HL-60 (cell line): ENCODE measurements around the gene DNAJA4.

Experiments
- DNase-seq, 2 experiments: peaks; one replicate each; pipeline ENCODE4 v3.0.0-alpha.2; 2010 to 2020; ENCODE audit warnings: low read depth in 1 of 2, low spot score in 1 of 2
- H3K27ac ChIP-seq: fragments of 250-450 bp; sonication (Bioruptor Pico); replicated peaks from 2 replicates; pipeline ENCODE4 v1.5.1; 2020; ENCODE audit warnings: mild to moderate bottlenecking, moderate library complexity
- H3K27me3 ChIP-seq: fragments of 250-450 bp; sonication (Bioruptor Pico); 2 replicates; pipeline ENCODE4 v1.5.1; 2021; ENCODE audit warnings: mild to moderate bottlenecking, moderate library complexity; ENCODE audit not compliant: insufficient read depth, poor library complexity, severe bottlenecking
- H3K4me3 ChIP-seq: replicated peaks from 2 replicates; pipeline ENCODE4 v1.5.1; 2011; ENCODE audit warnings: mild to moderate bottlenecking, control low read depth, low read length; ENCODE audit not compliant: insufficient read depth
- CTCF ChIP-seq: IDR thresholded peaks from one replicate; pipeline ENCODE4 v1.5.1; 2011; ENCODE audit warnings: low read length, control low read depth, inconsistent platforms; ENCODE audit not compliant: insufficient read depth
- GABPA ChIP-seq: IDR thresholded peaks from 2 replicates; pipeline ENCODE4 v1.6.1; 2012; ENCODE audit warnings: low read depth
- POLR2AphosphoS5 ChIP-seq: IDR thresholded peaks from 2 replicates; pipeline ENCODE4 v1.6.1; 2012; ENCODE audit warnings: low read depth
- SPI1 ChIP-seq: IDR thresholded peaks from 2 replicates; pipeline ENCODE4 v1.6.1; 2012; ENCODE audit warnings: low read depth, mild to moderate bottlenecking, borderline replicate concordance
- TF ChIP-seq, protein P1 (sequence below): IDR thresholded peaks from 2 replicates; pipeline ENCODE4 v1.6.1; 2012; ENCODE audit warnings: low read depth; ENCODE audit not compliant: insufficient replicate concordance

DNAJA4 gene

GRCh38 chr15:78306176-78306774 is 41.9 kb downstream of the DNAJA4 start:
- no peak for DNase-seq
- TF ChIP-seq POLR2AphosphoS5 (no peak), CTCF (no peak), GABPA (no peak), SPI1 (no peak)
- TF ChIP-seq, protein P1, sequence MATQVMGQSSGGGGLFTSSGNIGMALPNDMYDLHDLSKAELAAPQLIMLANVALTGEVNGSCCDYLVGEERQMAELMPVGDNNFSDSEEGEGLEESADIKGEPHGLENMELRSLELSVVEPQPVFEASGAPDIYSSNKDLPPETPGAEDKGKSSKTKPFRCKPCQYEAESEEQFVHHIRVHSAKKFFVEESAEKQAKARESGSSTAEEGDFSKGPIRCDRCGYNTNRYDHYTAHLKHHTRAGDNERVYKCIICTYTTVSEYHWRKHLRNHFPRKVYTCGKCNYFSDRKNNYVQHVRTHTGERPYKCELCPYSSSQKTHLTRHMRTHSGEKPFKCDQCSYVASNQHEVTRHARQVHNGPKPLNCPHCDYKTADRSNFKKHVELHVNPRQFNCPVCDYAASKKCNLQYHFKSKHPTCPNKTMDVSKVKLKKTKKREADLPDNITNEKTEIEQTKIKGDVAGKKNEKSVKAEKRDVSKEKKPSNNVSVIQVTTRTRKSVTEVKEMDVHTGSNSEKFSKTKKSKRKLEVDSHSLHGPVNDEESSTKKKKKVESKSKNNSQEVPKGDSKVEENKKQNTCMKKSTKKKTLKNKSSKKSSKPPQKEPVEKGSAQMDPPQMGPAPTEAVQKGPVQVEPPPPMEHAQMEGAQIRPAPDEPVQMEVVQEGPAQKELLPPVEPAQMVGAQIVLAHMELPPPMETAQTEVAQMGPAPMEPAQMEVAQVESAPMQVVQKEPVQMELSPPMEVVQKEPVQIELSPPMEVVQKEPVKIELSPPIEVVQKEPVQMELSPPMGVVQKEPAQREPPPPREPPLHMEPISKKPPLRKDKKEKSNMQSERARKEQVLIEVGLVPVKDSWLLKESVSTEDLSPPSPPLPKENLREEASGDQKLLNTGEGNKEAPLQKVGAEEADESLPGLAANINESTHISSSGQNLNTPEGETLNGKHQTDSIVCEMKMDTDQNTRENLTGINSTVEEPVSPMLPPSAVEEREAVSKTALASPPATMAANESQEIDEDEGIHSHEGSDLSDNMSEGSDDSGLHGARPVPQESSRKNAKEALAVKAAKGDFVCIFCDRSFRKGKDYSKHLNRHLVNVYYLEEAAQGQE, result no peak
- Histone ChIP-seq H3K4me3 (no peak overlapping the region), H3K27ac (no peak overlapping the region), H3K27me3 (no peaks in the 10 kb centered on the region)

DNA sequence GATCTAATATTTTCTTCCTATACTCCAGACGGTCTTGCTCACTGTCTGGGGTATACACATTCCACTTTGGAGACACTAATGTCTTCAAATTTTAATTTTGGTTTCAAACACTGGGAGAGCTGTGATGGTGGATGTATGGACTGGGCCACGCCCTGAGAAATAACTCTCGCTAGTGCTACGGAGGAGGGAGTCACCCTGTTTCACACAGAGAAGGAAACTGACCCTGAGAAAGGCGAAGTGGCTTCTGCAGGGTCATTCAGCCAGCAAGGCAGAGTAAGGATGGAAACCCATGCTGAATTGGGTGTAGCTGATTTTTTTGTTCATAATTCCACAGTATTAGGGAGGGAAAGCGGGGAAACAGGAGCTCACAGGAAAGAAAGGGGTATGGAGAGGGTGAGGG is 43.6 kb downstream of the DNAJA4 start:
- Histone ChIP-seq H3K4me3 (no peak overlapping the region), H3K27me3 (no peaks in the 10 kb centered on the region), H3K27ac (no peak overlapping the region)
- no peak for TF ChIP-seq GABPA
- no peak for TF ChIP-seq CTCF
- TF ChIP-seq SPI1, result no peak
- TF ChIP-seq POLR2AphosphoS5, result no peak
- TF ChIP-seq, protein P1, result no peak
- no peak for DNase-seq

GRCh38 chr15:78308422-78309032 is 44.2 kb downstream of the DNAJA4 start:
- peak; percentile 32 to 72 for DNase-seq

More at GRCh38 chr15:78308422-78309032, 44.2 kb downstream of the DNAJA4 start:
- H3K27me3 ChIP-seq, result no peaks in the 10 kb centered on the region
- no peak overlapping the region for H3K4me3 ChIP-seq
- no peak overlapping the region for H3K27ac ChIP-seq
- TF ChIP-seq CTCF (peak; percentile 93), POLR2AphosphoS5 (no peak), SPI1 (no peak)
